Measurements from ENCODE around the gene MORN5.

The MORN5 gene

GRCh38 chr9:122133984-122134535 is 25.6 kb upstream of the MORN5 start:
- DNase-seq (ENCODE audit: insufficient read length) (no peak), FAIRE-seq (no peak)
- TF ChIP-seq POLR2AphosphoS5 (IDR thresholded peaks at IDR 0.05; ENCODE audit: low read depth, low read length), result no peak
- no peak for TF ChIP-seq TAF1 (IDR thresholded peaks at IDR 0.05; ENCODE audit: borderline replicate concordance, low read depth, low read length)
- no peak for TF ChIP-seq POLR2A (IDR thresholded peaks at IDR 0.05; ENCODE audit: low read depth, low read length)

- FAIRE-seq (no peak), DNase-seq (ENCODE audit: insufficient read length) (no peak)
- no peak for TF ChIP-seq POLR2AphosphoS5 (IDR thresholded peaks at IDR 0.05; ENCODE audit: low read depth, low read length)
- TF ChIP-seq TAF1 (IDR thresholded peaks at IDR 0.05; ENCODE audit: borderline replicate concordance, low read depth, low read length), result no peak
- no peak for TF ChIP-seq POLR2A (IDR thresholded peaks at IDR 0.05; ENCODE audit: low read depth, low read length)
These were observed 24.7 kb upstream of the MORN5 start for GRCh38 chr9:122134822-122135528.

GRCh38 chr9:122135529-122135859 is 24.2 kb upstream of the MORN5 start:
- TF ChIP-seq POLR2AphosphoS5 (IDR thresholded peaks at IDR 0.05; ENCODE audit: low read depth, low read length), result no peak
- TF ChIP-seq TAF1 (IDR thresholded peaks at IDR 0.05; ENCODE audit: borderline replicate concordance, low read depth, low read length), result no peak
- TF ChIP-seq POLR2A (IDR thresholded peaks at IDR 0.05; ENCODE audit: low read depth, low read length), result no peak
- FAIRE-seq (no peak), DNase-seq (ENCODE audit: insufficient read length) (no peak)

GRCh38 chr9:122138560-122139268 is 21.0 kb upstream of the MORN5 start:
- no peak for FAIRE-seq
- no peak for DNase-seq (ENCODE audit: insufficient read length)
- no peak for TF ChIP-seq POLR2AphosphoS5 (IDR thresholded peaks at IDR 0.05; ENCODE audit: low read depth, low read length)
- no peak for TF ChIP-seq POLR2A (IDR thresholded peaks at IDR 0.05; ENCODE audit: low read depth, low read length)
- no peak for TF ChIP-seq TAF1 (IDR thresholded peaks at IDR 0.05; ENCODE audit: borderline replicate concordance, low read depth, low read length)

- FAIRE-seq (no peak), DNase-seq (ENCODE audit: insufficient read length) (no peak)
- TF ChIP-seq POLR2AphosphoS5 (IDR thresholded peaks at IDR 0.05; ENCODE audit: low read depth, low read length) (no peak), POLR2A (IDR thresholded peaks at IDR 0.05; ENCODE audit: low read depth, low read length) (no peak), TAF1 (IDR thresholded peaks at IDR 0.05; ENCODE audit: borderline replicate concordance, low read depth, low read length) (no peak)
These were observed 19.1 kb upstream of the MORN5 start for GRCh38 chr9:122140368-122141193.

- FAIRE-seq, result no peak
- no peak for TF ChIP-seq POLR2AphosphoS5 (IDR thresholded peaks at IDR 0.05; ENCODE audit: low read depth, low read length)
- no peak for TF ChIP-seq POLR2A (IDR thresholded peaks at IDR 0.05; ENCODE audit: low read depth, low read length)
- TF ChIP-seq TAF1 (IDR thresholded peaks at IDR 0.05; ENCODE audit: borderline replicate concordance, low read depth, low read length), result no peak
- no peak for DNase-seq (ENCODE audit: insufficient read length)
These were observed 18.0 kb upstream of the MORN5 start for GRCh38 chr9:122141671-122142070.

GRCh38 chr9:122143296-122143695 is 16.4 kb upstream of the MORN5 start:
- DNase-seq (ENCODE audit: insufficient read length) (no peak), FAIRE-seq (no peak)
- TF ChIP-seq POLR2AphosphoS5 (IDR thresholded peaks at IDR 0.05; ENCODE audit: low read depth, low read length) (no peak), POLR2A (IDR thresholded peaks at IDR 0.05; ENCODE audit: low read depth, low read length) (no peak), TAF1 (IDR thresholded peaks at IDR 0.05; ENCODE audit: borderline replicate concordance, low read depth, low read length) (no peak)

GRCh38 chr9:122143876-122144405 is 15.8 kb upstream of the MORN5 start:
- DNase-seq (ENCODE audit: insufficient read length) (no peak), FAIRE-seq (no peak)
- TF ChIP-seq POLR2AphosphoS5 (IDR thresholded peaks at IDR 0.05; ENCODE audit: low read depth, low read length), result no peak
- TF ChIP-seq POLR2A (IDR thresholded peaks at IDR 0.05; ENCODE audit: low read depth, low read length), result no peak
- no peak for TF ChIP-seq TAF1 (IDR thresholded peaks at IDR 0.05; ENCODE audit: borderline replicate concordance, low read depth, low read length)

- no peak for DNase-seq (ENCODE audit: insufficient read length)
- FAIRE-seq, result no peak
- no peak for TF ChIP-seq TAF1 (IDR thresholded peaks at IDR 0.05; ENCODE audit: borderline replicate concordance, low read depth, low read length)
- TF ChIP-seq POLR2AphosphoS5 (IDR thresholded peaks at IDR 0.05; ENCODE audit: low read depth, low read length), result no peak
- no peak for TF ChIP-seq POLR2A (IDR thresholded peaks at IDR 0.05; ENCODE audit: low read depth, low read length)
These were observed 14.7 kb upstream of the MORN5 start for GRCh38 chr9:122144836-122145591.

- FAIRE-seq, result no peak
These were observed 14.2 kb upstream of the MORN5 start for GRCh38 chr9:122145592-122145863.

More at GRCh38 chr9:122145592-122145863, 14.2 kb upstream of the MORN5 start:
- TF ChIP-seq TAF1 (IDR thresholded peaks at IDR 0.05; ENCODE audit: borderline replicate concordance, low read depth, low read length) (no peak), POLR2AphosphoS5 (IDR thresholded peaks at IDR 0.05; ENCODE audit: low read depth, low read length) (no peak), POLR2A (IDR thresholded peaks at IDR 0.05; ENCODE audit: low read depth, low read length) (no peak)
- DNase-seq (ENCODE audit: insufficient read length), result no peak
